IMR-90 (cell line): Measurements from ENCODE around the gene ATP11A.

Experiments
- BHLHE40 ChIP-seq: fragments of 150-350 bp; IDR thresholded peaks from 2 replicates; pipeline ENCODE4 v1.6.1; 2016; ENCODE audit warnings: mild to moderate bottlenecking, low read depth, low read length
- CEBPB ChIP-seq: IDR thresholded peaks from 2 replicates; pipeline ENCODE4 v1.6.1; 2012; ENCODE audit warnings: low read depth, low read length, improper control_type of control experiment
- FOS ChIP-seq: fragments of 150-350 bp; IDR thresholded peaks from 2 replicates; pipeline ENCODE4 v1.6.1; 2016; ENCODE audit warnings: low read depth, low read length
- MAFK ChIP-seq: IDR thresholded peaks from 2 replicates; pipeline ENCODE4 v1.6.1; 2012; ENCODE audit warnings: low read depth, low read length, improper control_type of control experiment
- MAZ ChIP-seq: IDR thresholded peaks from 2 replicates; pipeline ENCODE4 v1.6.1; 2012; ENCODE audit warnings: low read depth, mild to moderate bottlenecking, low read length, improper control_type of control experiment, moderate library complexity, borderline replicate concordance
- MXI1 ChIP-seq: IDR thresholded peaks from 2 replicates; pipeline ENCODE4 v1.6.1; 2012; ENCODE audit warnings: low read depth, mild to moderate bottlenecking, low read length, moderate library complexity, borderline replicate concordance
- POLR2A ChIP-seq: IDR thresholded peaks from 2 replicates; pipeline ENCODE4 v1.6.1; 2012; ENCODE audit warnings: mild to moderate bottlenecking, low read depth, low read length
- RAD21 ChIP-seq: IDR thresholded peaks from 2 replicates; pipeline ENCODE4 v1.6.1; 2012; ENCODE audit warnings: low read length, improper control_type of control experiment
- RCOR1 ChIP-seq: IDR thresholded peaks from 2 replicates; pipeline ENCODE4 v1.6.1; 2012; ENCODE audit warnings: mild to moderate bottlenecking, low read length, improper control_type of control experiment; ENCODE audit not compliant: insufficient replicate concordance
- RFX5 ChIP-seq: IDR thresholded peaks from 2 replicates; pipeline ENCODE4 v1.8.0; 2012; ENCODE audit warnings: low read depth, mild to moderate bottlenecking, low read length, moderate library complexity
- SMC3 ChIP-seq: fragments of 150-350 bp; IDR thresholded peaks from 2 replicates; pipeline ENCODE4 v1.6.1; 2016; ENCODE audit warnings: low read depth, mild to moderate bottlenecking, antibody characterized with exemption, low read length, moderate library complexity
- TF ChIP-seq, protein P1 (sequence below): conservative IDR thresholded peaks from 2 replicates; pipeline ENCODE4 v1.5.1; 2012; ENCODE audit warnings: mild to moderate bottlenecking, low read depth, low read length, improper control_type of control experiment
- TF ChIP-seq, protein P2 (sequence below): fragments of 150-350 bp; IDR thresholded peaks from 2 replicates; pipeline ENCODE4 v1.6.1; 2017; ENCODE audit warnings: mild to moderate bottlenecking, antibody characterized with exemption, low read length, low read depth

DNA sequence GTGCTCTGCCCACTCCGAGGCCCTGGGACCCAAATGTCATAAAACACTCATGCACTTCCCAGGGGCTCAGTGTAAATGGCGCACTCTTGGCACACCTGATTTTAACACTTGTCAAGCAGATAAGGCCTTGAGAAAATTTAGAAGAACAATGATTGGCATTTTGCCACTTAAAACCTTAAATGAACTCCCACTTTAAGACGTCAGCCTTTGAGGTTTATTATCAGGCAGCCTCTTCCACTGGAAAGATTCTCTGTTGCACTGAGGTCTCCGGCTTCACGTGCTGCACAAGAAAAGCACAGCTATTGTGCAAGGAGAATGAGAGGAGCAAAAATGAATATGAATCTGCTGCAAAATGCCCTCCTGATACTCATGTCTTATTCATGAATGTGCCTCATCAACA is 38.5 kb upstream of the ATP11A start:
- TF ChIP-seq, protein P1, sequence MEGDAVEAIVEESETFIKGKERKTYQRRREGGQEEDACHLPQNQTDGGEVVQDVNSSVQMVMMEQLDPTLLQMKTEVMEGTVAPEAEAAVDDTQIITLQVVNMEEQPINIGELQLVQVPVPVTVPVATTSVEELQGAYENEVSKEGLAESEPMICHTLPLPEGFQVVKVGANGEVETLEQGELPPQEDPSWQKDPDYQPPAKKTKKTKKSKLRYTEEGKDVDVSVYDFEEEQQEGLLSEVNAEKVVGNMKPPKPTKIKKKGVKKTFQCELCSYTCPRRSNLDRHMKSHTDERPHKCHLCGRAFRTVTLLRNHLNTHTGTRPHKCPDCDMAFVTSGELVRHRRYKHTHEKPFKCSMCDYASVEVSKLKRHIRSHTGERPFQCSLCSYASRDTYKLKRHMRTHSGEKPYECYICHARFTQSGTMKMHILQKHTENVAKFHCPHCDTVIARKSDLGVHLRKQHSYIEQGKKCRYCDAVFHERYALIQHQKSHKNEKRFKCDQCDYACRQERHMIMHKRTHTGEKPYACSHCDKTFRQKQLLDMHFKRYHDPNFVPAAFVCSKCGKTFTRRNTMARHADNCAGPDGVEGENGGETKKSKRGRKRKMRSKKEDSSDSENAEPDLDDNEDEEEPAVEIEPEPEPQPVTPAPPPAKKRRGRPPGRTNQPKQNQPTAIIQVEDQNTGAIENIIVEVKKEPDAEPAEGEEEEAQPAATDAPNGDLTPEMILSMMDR, result no peak
- TF ChIP-seq POLR2A (no peak), RAD21 (no peak), SMC3 (no peak), RFX5 (no peak), FOS (no peak), MXI1 (no peak), MAFK (no peak), RCOR1 (no peak), BHLHE40 (no peak), MAZ (no peak), CEBPB (no peak)
- TF ChIP-seq, protein P2, sequence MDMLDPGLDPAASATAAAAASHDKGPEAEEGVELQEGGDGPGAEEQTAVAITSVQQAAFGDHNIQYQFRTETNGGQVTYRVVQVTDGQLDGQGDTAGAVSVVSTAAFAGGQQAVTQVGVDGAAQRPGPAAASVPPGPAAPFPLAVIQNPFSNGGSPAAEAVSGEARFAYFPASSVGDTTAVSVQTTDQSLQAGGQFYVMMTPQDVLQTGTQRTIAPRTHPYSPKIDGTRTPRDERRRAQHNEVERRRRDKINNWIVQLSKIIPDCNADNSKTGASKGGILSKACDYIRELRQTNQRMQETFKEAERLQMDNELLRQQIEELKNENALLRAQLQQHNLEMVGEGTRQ, result no peak
